Stimulated activated naive B cell treated with anti-CD40 and anti-IgM and Interleukin-4, amounts not matched to agents 10 μg/mL and 1 μg/mL and 100 μg/mL, for 72 hours (primary cell): ENCODE measurements around the gene ANKRD55.
A peak's percentile ranks its signal among the peaks of the same experiment; 100 is the strongest.
"Not testable (repeated sequence)": the region's sequence is repeated elsewhere in the genome, so short reads cannot be mapped to it uniquely, and the experiment has no call there.

Experiments used
- ATAC-seq, 2 donors: fragments of 150-1000 bp; cut with Tn5 transposase; replicated peaks; 2 replicates each; pipeline ENCODE4 v1.10.0; 2021; ENCODE audit warnings: moderate library complexity in 1 of 2
- DNase-seq: peaks from one replicate; pipeline ENCODE4 v3.0.0; 2021
- H3K27ac Mint-ChIP-seq: one replicate; pipeline ENCODE4 v1.8.0; 2022; ENCODE audit warnings: mild to moderate bottlenecking, mixed read lengths
- H3K27me3 Mint-ChIP-seq, 2 donors: one replicate each; pipeline ENCODE4 v1.8.0; 2022; ENCODE audit warnings: mixed read lengths in 2 of 2
- H3K36me3 Mint-ChIP-seq, 2 donors: one replicate each; pipeline ENCODE4 v1.8.0; 2022; ENCODE audit warnings: mixed read lengths in 2 of 2, mild to moderate bottlenecking in 1 of 2
- H3K4me1 Mint-ChIP-seq, 2 donors: one replicate each; pipeline ENCODE4 v1.8.0; 2022; ENCODE audit warnings: mixed read lengths in 2 of 2, mild to moderate bottlenecking in 1 of 2
- H3K4me3 Mint-ChIP-seq, 2 donors: one replicate each; pipeline ENCODE4 v1.8.0; 2022; ENCODE audit warnings: mild to moderate bottlenecking in 2 of 2, mixed read lengths in 2 of 2, moderate library complexity in 1 of 2
- H3K9me3 Mint-ChIP-seq, 2 donors: one replicate each; pipeline ENCODE4 v1.8.0; 2022; ENCODE audit warnings: mixed read lengths in 2 of 2, mild to moderate bottlenecking in 1 of 2

ANKRD55 gene

DNA sequence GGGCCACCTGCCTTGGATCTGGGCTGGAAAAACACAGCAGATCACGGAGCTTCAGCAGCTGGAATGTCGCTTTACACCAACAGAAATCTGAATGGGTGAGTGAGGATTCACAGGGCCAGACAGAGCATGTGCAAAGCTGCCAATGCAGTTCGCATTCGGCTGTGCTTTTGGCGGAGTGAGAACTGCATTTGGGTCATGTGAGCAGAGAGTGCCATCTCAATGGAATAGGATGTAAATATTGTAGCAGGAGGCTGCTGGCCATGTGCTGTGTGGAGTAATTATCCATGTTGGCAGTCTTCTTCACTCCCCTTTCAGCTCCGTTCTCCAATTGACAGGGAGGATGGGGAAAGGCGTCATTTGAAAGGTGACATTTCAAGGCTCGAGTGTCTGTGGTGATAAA is at the start of gene ANKRD55:
Gene ANKRD55, minus strand, starts transcription at position 101 of the 400 bp plus-strand sequence. CDS start 417 bp downstream, outside the sequence.
- no peak for DNase-seq
- H3K27ac Mint-ChIP-seq = no peak within 1 kb of the TSS
- no peaks in the 10 kb centered on the region for H3K4me1 Mint-ChIP-seq
- H3K27me3 Mint-ChIP-seq = peaks cover 15 to 21% of the 10 kb centered on the region in 2 donors
- no peak within 1 kb of the TSS for H3K4me3 Mint-ChIP-seq
- no peaks in the 10 kb centered on the region for H3K36me3 Mint-ChIP-seq
- H3K9me3 Mint-ChIP-seq = peaks cover 0 to under 1% of the 10 kb centered on the region in 2 donors
- ATAC-seq = no peak

DNA sequence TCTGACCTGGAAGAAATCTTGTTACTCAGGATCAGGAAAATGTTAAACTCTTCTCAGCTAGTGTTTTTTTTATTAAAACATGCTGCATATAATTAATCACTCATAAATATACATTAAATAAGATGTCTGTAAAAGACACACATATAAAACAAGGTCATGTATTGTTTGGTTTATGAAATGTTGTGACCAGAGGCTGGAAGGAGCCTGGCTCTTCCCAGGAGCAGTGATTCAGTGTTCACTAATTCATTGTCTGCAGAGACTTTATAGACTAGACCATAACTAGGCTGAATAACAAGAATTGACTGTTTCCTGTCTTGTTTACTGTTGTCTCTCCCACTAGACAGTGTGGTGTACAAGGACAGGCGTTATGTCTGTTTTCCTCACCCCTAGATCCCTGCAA is 49.1 kb upstream of the ANKRD55 start:
- no peak overlapping the region for H3K27ac Mint-ChIP-seq
- no peak overlapping the region for H3K4me3 Mint-ChIP-seq
- ATAC-seq (no peak), DNase-seq (no peak)
- peaks cover 8 to 9% of the 10 kb centered on the region in 2 donors for H3K4me1 Mint-ChIP-seq
- no peaks in the 10 kb centered on the region for H3K36me3 Mint-ChIP-seq
- peaks cover 0 to 1% of the 10 kb centered on the region in 2 donors for H3K9me3 Mint-ChIP-seq
- H3K27me3 Mint-ChIP-seq = no peaks in the 10 kb centered on the region

DNA sequence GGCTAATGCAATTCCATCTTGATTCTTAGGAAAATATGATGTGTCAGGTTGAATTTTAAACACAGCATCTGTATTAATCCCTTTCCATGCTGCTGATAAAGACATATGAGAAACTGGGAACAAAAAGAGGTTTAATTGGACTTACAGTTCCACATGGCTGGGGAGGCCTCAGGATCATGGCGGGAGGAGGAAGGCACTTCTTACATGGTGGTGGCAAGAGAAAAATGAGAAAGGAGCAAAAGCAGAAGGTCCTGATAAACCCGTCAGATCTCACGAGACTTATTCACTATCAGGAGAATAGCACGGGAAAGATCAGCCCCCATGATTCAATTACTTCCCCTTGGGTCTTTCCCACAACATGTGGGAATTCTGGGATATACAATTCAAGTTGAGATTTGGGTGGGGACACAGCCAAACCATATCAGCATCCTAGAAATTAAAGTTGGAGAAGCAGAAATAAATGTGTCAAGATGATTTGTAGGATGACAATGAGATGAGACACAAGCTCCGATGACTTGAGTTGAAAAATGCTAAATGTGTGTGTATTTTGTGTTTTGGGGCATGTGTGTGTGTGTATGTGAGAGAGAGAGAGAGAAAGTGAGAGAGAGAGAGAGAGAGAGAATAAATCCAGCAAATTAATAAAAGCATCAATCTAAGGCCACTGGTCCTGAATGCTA is 48.5 kb upstream of the ANKRD55 start:
- Mint-ChIP-seq H3K27ac (no peak overlapping the region), H3K4me1 (peaks cover 8 to 13% of the 10 kb centered on the region in 2 donors), H3K36me3 (no peaks in the 10 kb centered on the region), H3K27me3 (no peaks in the 10 kb centered on the region), H3K4me3 (no peak overlapping the region), H3K9me3 (peaks cover 0 to 1% of the 10 kb centered on the region in 2 donors)
- DNase-seq (no peak), ATAC-seq (no peak)

DNA sequence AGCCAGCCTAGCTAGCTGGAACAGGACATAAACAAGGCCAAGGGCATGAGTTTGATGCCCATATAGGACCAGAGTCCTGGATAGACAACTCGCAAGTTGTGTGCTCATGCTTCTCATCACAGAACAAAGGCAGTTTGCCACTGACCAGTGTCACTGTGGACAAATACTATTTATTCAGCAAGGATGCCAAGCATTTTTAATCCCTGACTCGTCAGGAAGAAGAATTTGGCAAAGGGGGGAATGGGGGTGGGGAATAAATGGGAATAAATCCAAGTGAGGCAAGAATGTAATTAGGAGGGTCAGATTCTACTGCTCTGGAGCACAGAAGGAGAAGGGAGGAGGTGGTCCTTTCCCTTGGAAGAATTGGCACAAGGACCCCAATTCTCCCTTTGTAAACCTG is 46.8 kb upstream of the ANKRD55 start:
- DNase-seq = no peak
- Mint-ChIP-seq H3K9me3 (peaks cover 0 to 4% of the 10 kb centered on the region in 2 donors), H3K4me3 (no peak overlapping the region), H3K27me3 (no peaks in the 10 kb centered on the region), H3K36me3 (no peaks in the 10 kb centered on the region), H3K27ac (no peak overlapping the region), H3K4me1 (peaks cover 10 to 16% of the 10 kb centered on the region in 2 donors)
- no peak for ATAC-seq

DNA sequence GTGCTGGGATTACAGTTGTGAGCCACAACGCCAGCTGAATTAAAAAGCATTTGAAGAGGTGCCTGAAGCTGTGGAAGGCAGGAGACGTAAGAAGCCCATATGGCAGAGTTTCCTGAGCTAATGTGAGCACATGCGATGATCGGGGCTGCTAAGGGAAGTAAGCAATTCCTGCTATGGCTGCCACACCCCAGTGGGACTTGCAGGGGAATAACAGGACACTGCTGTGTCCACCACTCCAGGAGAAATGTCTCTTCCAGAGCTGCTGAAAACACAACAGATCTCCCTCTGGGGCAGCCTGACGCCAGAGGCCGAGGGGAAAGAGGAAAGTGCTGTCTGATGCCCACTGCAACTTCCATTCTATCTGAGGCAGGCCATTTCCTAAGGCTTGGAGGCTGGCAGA is 46.2 kb upstream of the ANKRD55 start:
- DNase-seq (no peak), ATAC-seq (no peak)
- Mint-ChIP-seq H3K4me1 (peaks cover 10 to 16% of the 10 kb centered on the region in 2 donors), H3K36me3 (no peaks in the 10 kb centered on the region), H3K27ac (no peak overlapping the region), H3K27me3 (no peaks in the 10 kb centered on the region), H3K9me3 (peaks cover 0 to 3% of the 10 kb centered on the region in 2 donors), H3K4me3 (no peak overlapping the region)

DNA sequence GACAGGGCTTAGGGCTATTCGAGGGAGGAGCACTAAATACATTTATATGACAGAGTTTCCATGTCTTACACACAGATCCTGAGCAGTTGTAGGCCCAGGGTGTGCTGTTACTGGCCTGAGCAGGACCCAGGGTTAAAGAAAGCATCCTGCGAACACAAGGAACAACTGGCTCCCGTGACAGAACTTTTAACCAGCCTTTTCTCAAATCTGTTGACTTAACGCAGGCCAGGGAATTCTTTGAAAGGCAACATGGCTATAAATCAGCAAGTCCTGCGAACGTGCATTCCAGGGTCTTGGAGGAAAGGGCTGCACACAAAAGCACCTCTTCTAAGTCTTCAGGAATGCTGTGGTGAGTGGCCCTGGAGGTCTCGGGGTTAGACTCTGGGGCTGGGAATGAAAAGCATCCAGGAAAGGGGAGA is 45.2 kb upstream of the ANKRD55 start:
- ATAC-seq (no peak), DNase-seq (no peak)
- Mint-ChIP-seq H3K9me3 (peaks cover 0 to 3% of the 10 kb centered on the region in 2 donors), H3K36me3 (no peaks in the 10 kb centered on the region), H3K4me3 (no peak overlapping the region), H3K27me3 (no peaks in the 10 kb centered on the region), H3K4me1 (peaks cover 10 to 16% of the 10 kb centered on the region in 2 donors), H3K27ac (no peak overlapping the region)

DNA sequence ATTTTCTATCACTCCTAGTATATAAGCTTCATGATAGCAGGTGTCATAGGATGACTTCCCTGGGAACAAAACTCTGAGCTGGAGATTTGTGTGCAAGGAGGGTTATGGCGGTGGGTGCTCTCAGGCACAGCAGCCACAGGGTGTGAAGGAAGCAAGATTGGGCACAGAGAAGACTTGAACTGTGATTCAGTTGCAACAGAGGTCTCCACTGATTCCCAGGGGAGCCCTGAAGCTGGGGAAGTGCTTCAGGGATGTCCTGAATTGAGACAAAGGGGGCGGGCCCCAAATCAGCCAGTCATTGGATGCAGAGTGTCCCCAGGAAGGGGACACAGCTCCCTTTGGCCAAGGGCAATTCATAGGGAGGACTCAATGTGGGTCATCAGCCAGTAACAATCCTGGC is 44.4 kb upstream of the ANKRD55 start:
- no peak overlapping the region for H3K27ac Mint-ChIP-seq
- H3K27me3 Mint-ChIP-seq = no peaks in the 10 kb centered on the region
- ATAC-seq (peak in 1 of 2 donors; percentile 20), DNase-seq (no peak)
- H3K36me3 Mint-ChIP-seq = no peaks in the 10 kb centered on the region
- H3K4me3 Mint-ChIP-seq = no peak overlapping the region
- peaks cover 0 to 3% of the 10 kb centered on the region in 2 donors for H3K9me3 Mint-ChIP-seq
- peaks cover 10 to 16% of the 10 kb centered on the region in 2 donors for H3K4me1 Mint-ChIP-seq

DNA sequence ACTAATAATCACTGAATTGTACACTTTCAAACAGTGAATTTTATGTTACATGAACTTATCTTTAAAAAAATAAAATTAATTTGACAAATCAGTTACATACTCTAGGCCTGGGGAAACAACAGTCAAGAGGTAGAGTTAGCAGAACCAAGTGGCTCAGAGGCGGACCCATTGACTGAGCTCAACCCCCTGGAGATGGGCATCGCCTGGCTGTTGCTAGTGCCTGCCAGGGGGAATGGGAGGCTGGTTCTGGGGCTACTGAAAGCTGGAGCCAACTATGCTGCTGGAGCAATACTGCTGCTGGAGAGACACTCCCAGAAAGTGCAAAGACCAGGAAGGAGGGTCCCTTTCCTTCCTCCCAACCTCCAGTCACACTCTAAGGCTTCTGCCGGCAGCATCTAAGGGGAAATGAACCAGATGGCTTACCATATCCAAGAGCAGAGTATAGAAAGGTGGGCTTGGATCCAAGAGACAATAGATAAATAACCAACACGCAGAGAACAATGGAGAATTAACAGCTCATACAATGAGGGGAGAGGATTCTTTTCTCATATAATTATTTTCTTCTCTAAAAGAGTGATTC is 40.3 kb upstream of the ANKRD55 start:
- ATAC-seq (no peak), DNase-seq (no peak)
- H3K4me1 Mint-ChIP-seq = peaks cover 35 to 41% of the 10 kb centered on the region in 2 donors
- peaks cover 0 to 3% of the 10 kb centered on the region in 2 donors for H3K9me3 Mint-ChIP-seq
- H3K36me3 Mint-ChIP-seq = no peaks in the 10 kb centered on the region
- H3K27ac Mint-ChIP-seq = peak overlapping the region; percentile 63
- no peaks in the 10 kb centered on the region for H3K27me3 Mint-ChIP-seq
- no peak overlapping the region for H3K4me3 Mint-ChIP-seq

DNA sequence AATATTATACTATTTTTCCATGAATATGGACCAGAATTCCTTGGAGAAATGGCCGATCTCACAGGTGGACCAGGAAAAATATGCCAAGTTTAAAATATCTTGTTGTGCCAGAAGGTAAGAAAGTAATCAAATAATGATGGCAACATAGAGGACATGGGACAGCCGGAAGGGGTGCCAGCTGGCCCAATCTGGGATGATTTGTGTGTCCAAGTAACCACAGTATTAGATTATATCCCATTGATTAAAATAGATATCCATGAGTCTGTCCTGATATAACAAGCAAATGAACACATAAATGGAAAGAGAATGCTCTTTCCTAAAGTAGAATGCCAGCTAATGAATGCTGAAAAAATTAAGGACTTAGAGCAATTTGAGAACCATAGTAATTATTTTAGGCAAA is 39.6 kb upstream of the ANKRD55 start:
- no peak overlapping the region for H3K27ac Mint-ChIP-seq
- H3K4me3 Mint-ChIP-seq = no peak overlapping the region
- no peaks in the 10 kb centered on the region for H3K27me3 Mint-ChIP-seq
- DNase-seq (no peak), ATAC-seq (no peak)
- no peaks in the 10 kb centered on the region for H3K36me3 Mint-ChIP-seq
- peaks cover 31 to 38% of the 10 kb centered on the region in 2 donors for H3K4me1 Mint-ChIP-seq
- H3K9me3 Mint-ChIP-seq = peaks cover 0 to 3% of the 10 kb centered on the region in 2 donors

DNA sequence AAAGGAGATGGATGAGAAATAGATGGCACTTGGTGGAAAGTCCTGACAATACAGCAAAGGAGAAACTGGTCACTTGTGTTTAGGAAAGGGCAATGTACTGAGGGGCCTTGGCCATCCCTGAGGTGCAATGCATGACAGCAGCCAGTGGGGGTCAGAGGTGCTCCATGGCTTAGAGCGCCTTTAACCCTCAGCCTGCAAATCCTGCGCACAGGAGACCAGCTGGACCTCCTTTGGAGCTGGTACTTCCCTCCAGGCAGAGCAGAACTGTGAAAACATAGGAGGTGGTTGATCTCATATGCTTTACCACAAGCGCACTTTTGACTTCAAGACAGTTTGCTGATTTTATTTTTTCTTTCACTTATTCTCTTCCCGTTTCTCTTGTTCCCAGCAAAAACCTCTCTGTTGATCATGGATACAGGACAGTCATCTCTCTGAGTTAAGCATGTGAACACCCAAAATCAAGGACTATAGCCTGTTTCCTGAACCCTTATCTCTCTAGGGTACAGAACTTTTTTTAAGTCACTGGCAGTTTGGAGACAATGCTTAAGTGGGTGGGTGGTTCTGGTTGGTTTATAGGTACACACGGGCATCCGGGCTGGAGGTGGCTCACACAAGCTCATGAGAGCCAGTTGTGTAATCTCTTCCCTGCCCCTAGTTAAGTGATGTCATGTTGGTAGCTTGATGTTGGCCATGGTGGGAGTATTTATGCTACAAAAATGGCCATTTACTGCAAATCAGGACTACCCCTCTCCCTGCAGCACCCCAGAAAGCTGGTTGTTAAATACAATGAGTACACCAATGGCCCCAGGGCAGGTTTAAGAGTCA is 37.6 kb upstream of the ANKRD55 start:
- peak overlapping the region; percentile 49 to 53 for H3K4me3 Mint-ChIP-seq
- peak; percentile 89 to 91 for ATAC-seq
- H3K27me3 Mint-ChIP-seq = peaks cover 6 to 10% of the 10 kb centered on the region in 2 donors
- no peaks in the 10 kb centered on the region for H3K9me3 Mint-ChIP-seq
- peak overlapping the region; percentile 85 for H3K27ac Mint-ChIP-seq
- DNase-seq = peak; percentile 73
- peaks cover 25% of the 10 kb centered on the region in 2 donors for H3K4me1 Mint-ChIP-seq
- H3K36me3 Mint-ChIP-seq = no peaks in the 10 kb centered on the region

DNA sequence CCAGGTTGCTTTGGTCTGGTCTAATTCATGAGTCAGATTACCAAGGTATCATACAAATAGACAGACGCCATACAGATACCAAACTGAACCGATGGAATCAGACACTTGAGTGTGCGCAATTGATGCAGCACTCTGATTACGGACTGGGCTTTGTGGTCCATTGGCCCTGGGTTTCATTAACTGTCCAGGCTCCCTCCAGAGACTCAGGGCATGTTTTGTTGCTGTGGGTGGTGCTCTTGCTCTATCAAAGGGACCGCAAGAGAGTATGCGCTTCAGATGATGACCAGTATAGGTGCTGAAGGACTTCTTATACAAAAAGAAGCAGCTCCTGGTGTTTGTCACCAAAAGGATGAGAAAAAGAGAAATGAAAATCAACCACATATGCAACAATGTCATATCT is 36.9 kb upstream of the ANKRD55 start:
- ATAC-seq = peak; percentile 37 to 49
- Mint-ChIP-seq H3K4me3 (peak overlapping the region in 1 of 2 donors; percentile 53), H3K4me1 (peaks cover 25% of the 10 kb centered on the region in 2 donors), H3K9me3 (no peaks in the 10 kb centered on the region), H3K36me3 (no peaks in the 10 kb centered on the region), H3K27ac (no peak overlapping the region), H3K27me3 (peaks cover 6 to 10% of the 10 kb centered on the region in 2 donors)
- DNase-seq = no peak

DNA sequence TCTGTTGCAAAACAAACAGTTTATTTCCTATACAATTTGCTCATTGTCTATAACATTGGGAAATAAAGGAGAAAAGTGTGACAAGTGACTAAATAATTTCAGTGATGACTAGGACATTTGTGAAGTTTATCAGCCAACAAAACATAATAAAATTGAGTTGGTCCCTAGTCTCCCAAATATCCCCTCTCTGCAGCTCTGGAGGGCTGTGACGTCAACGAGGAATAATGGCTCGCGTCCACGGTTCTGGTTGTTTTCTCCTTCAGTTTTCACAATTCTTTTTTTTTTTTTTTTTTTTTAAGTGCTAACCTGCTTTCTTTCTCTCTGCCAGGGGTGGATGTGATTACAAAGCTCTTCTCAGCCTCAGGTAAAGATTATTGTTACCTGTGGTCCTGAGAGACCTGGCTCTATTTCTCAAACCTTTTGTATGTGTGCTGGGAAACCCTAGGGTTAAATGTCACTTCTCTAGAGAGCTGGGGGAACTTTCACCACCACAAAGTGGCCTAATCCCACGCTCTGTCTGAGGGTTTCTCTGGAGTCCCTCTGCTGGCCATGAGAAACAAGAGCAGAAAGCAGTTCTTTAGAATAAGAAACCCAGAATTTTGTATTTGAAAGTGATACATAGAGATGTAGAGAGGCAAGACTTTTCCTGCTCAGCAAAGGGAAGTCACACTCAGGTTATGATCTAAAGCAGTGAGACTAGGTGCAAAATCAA is 36.2 kb upstream of the ANKRD55 start:
- no peak overlapping the region for H3K27ac Mint-ChIP-seq
- ATAC-seq = peak; percentile 80 to 84
- H3K27me3 Mint-ChIP-seq = peaks cover 6 to 10% of the 10 kb centered on the region in 2 donors
- no peaks in the 10 kb centered on the region for H3K36me3 Mint-ChIP-seq
- peaks cover 25 to 27% of the 10 kb centered on the region in 2 donors for H3K4me1 Mint-ChIP-seq
- DNase-seq = peak; percentile 57
- H3K4me3 Mint-ChIP-seq = peak overlapping the region; percentile 8 to 40
- no peaks in the 10 kb centered on the region for H3K9me3 Mint-ChIP-seq

DNA sequence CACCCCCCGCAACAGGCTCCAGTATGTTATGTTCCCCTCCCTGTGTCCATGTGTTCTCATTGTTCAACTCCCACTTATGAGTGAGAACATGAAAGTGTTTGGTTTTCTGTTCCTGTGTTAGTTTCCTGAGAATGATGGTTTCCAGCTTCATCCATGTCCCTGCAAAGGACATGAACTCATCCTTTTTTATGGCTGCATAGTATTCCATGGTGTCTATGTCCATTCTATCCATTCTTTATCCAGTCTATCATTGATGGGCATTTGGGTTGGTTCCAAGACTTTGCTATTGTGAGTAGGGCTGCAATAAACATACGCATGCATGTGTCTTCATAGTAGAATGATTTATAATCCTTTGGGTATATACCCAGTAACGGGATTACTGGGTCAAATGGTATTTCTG is 35.6 kb upstream of the ANKRD55 start:
- H3K4me3 Mint-ChIP-seq, H3K36me3 Mint-ChIP-seq, H3K27me3 Mint-ChIP-seq, ATAC-seq, H3K27ac Mint-ChIP-seq, DNase-seq, H3K9me3 Mint-ChIP-seq: not testable (repeated sequence)
- peaks cover 25 to 27% of the 10 kb centered on the region in 2 donors for H3K4me1 Mint-ChIP-seq

DNA sequence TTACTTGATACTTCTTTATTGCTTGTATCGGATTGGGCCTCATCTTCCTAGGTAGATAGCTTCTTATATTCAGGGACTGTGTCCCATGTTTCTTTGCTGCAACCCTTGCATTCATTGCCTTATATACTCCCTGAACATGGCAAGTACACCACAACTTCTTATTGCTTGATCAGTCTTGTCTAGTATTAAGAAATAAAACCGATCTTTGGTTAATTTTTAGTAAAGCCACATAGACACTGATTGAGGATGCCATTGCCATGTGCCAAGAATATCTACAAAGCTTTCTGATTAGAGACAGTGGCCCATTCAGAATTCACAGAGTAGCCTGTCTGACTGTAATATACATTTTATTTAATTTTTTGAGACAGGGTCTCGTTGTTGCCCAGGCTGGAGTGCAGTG is 34.7 kb upstream of the ANKRD55 start:
- DNase-seq (no peak), ATAC-seq (no peak)
- H3K9me3 Mint-ChIP-seq = no peaks in the 10 kb centered on the region
- peaks cover 25 to 27% of the 10 kb centered on the region in 2 donors for H3K4me1 Mint-ChIP-seq
- no peaks in the 10 kb centered on the region for H3K36me3 Mint-ChIP-seq
- H3K27ac Mint-ChIP-seq = no peak overlapping the region
- H3K27me3 Mint-ChIP-seq = peaks cover 6 to 10% of the 10 kb centered on the region in 2 donors
- H3K4me3 Mint-ChIP-seq = no peak overlapping the region
